HG02763 (cell line): Measurements from ENCODE around the gene LRP2.
A peak's percentile ranks its signal among the peaks of the same experiment; 100 is the strongest.
"Not testable (repeated sequence)": the region's sequence is repeated elsewhere in the genome, so short reads cannot be mapped to it uniquely, and the experiment has no call there.

Experiments
- ATAC-seq: cut with Tn5 transposase; IDR thresholded peaks from one replicate; pipeline ENCODE4 v1.9.1; 2021; ENCODE audit warnings: mild to moderate bottlenecking, moderate library complexity; ENCODE audit not compliant: unreplicated experiment

LRP2 gene

DNA sequence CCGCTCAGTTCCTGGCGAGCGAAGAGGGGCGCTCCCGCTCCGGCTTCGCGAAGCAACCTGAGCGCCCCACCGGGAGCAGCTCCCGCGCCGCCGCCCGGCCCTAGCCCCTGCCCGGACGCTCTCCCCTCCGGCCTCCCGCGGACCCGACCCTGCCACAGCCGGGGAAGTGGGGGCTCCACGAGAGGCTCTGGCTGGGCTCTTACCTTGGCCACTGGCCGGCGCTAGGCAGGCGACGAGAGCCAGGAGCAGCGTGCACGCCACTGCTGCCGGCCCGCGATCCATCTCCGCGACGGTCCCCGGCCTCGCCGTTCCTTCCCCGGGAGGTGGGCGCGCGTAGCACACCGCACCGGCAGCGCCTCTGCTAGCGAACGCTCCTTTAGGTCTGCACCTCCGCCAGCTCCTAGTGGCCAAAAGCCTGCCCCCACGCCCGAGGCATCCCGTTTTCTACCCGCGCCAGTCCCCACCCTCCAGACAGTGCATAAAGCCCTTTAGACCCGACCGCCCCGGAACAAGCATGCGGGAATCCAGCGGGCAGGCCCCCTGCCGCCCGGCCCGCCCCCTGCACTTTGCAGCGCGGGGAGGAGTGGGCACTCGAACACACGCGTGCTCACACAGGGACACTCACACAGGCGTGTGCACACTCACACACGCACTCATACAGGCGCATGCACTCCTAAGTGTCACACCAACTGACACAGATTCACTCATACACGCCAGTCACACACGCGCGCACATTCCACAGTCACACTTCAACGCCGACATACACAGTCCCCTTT is at the start of gene LRP2:
TSS of gene LRP2 (minus strand) at position 417 of the 776 bp plus-strand sequence. CDS start at position 282, 135 bp downstream.
- no peak for ATAC-seq

DNA sequence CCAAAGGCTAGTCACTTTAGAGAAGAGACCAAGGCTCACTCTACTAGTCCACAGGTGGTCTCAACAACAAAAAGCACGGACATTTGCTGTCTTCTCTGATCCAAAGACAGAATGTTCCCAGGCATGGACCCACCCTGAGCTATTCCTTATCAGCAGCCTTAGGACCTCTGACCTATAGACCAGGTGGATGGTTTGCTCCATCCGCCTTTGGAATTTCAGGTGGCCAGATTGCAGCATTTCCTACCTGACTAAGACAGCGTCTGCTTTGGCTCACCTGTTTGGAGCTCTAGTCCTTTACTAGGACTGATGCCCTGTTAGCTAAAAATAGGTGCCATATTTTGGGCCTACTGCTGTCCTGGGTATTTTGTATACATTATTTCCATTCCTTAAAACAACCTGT is 44.6 kb upstream of the LRP2 start:
- no peak for ATAC-seq

DNA sequence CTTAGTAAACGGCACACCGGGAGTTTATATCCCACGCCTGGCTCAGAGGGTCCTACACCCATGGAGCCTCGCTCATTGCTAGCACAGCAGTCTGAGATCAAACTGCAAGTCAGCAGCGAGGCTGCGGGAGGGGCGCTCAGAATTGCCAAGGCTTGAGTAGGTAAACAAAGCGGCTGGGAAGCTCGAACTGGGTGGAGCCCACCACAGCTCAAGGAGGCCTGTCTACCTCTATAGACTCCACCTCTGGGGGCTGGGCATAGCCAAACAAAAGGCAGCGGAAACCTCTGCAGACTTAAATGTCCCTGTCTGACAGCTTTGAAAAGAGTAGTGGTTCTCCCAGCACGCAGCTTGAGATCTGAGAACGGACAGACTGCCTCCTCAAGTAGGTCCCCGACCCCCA is 37.2 kb upstream of the LRP2 start:
- not testable (repeated sequence) for ATAC-seq

DNA sequence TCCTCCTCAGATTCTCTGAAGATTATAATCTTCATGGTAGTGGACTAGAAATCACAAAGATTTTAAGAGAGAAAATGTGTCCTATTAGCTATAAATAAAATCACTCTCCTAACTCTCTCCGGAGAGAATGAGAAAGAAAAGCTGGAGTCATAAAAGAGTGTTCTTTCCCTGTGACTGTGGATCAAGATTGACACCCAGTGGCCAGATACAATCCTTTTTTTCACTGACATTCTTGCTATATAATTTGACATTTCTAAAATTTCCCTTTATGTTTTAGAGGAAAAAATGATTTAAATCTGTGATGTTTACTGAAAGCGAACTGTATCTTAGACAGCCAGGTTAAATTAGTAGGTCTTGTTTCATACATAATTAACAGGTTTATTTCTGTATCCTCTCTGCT is 35.4 kb upstream of the LRP2 start:
- no peak for ATAC-seq

DNA sequence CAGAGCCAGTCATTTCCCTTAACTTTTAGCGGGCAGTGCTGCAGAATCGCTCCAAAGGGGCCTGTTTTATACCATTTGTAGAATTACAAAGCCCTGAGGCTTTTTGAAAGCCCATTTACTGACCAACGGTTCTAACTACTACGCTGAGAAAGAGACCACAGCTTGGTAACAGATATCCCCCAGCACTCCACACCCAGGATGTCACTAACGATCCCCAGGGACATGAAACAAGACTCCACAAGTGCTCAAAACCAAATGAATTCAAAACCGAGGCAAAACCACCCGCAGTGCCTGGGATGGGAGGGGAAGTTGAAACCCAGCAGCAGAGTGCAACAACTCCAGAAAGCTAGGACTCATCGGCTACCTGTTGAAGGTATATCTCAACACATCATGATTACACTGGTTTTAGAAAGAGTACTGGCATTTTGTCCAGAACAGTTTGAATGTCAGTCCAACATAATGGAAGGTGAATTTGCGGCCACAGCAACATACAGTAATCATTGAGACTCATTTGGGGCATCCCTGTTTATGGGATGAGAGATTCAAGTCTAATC is 33.6 kb upstream of the LRP2 start:
- no peak for ATAC-seq

DNA sequence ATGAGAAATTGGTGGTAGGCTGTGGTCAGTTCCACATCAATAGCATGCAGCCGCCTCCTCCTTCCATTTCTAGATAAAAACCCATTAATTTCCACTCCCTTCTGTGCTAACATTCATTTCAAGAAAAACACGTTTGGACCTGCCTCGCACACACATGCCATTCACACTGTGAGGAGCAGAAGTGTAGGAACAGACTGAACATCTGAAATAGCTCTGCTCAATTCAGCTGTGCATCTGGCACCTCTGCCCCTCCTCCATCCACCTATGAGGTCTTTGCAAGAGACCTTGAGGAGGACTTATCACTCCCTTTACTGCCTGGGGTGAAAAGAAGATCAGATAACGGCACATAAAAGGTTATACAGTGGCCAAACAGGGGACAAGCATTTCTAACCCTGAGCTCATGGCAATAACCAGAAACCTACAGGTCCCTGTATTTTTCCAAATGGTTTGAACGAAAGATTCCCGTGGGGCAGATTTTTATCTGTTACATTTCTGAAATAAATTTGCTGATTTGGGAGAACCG is 30.8 kb upstream of the LRP2 start:
- ATAC-seq: peak; percentile 40

DNA sequence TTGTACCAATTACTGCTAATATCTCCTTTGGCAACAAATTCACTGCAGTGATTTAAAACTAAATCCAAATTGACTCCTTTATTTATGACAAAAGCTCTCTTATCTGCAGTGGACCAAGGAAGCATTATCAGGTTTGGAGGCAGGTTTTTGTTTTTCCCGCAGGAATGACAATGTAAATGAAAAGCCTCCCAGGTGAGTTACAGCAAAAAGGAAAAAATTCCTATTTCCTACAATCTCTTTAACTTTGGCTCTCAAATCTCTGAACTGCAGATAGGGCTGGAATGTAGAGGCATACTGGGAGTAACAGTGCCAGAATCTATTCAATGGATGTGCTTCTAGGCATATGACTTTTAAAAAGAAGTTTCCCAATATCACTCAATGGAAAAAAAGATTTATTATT is 28.9 kb upstream of the LRP2 start:
- ATAC-seq: no peak

DNA sequence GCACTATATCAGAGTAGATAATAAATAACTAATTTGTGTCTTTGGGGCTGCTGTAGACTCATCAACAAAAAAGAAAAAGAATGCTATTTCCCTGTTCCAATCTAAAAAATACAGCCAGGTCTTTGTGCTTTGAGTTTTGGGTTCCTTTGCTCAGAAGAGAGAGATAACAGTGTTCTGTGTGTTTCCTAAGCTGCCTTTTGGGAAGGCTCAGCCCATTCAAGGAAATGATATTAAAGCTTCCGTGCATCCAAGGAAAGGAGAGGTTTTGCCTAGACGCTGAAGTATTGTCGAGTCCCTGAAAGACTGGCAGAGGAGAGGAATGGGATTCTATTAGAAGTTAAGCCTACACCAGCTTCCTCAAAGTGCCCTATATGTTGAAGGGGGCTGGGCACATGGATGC is 25.8 kb upstream of the LRP2 start:
- ATAC-seq: no peak

DNA sequence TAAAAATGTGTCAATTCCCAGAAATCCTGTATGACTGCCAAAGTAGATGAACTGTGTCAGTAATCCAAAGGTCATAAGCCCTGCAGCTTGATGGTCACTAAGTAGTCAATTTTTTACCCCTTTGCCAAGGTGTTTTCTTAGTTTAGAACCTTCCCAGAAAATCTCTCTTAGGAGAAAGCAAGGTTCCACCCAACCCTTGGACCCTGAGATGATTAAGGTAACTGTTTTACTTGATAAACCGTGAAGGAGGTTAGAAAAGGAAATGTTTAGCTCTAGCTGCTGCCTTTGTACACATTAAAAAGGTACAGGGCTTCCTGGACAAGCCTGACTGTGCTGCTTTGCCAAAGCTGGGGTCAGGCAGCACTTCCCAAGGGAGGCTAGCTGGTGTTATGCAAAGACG is 24.4 kb upstream of the LRP2 start:
- no peak for ATAC-seq

DNA sequence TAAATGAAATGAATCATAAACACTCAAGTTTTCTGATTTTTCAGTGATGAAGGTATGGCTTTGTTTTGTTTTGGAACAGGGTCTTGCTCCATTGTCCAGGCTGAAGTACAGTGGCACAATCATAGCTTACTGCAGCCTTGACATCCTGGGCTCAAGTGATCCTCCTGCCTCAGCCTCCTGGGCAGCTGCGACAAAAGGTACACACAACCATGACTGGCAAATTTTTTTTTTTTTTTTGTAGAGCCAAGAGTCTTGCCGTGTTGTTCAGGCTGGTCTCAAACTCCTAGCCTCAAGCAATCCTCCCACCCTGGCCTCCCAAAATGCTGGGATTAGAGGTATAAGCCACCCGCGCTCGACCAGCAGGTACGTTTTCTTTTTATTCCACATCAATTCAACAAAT is 22.5 kb upstream of the LRP2 start:
- no peak for ATAC-seq

DNA sequence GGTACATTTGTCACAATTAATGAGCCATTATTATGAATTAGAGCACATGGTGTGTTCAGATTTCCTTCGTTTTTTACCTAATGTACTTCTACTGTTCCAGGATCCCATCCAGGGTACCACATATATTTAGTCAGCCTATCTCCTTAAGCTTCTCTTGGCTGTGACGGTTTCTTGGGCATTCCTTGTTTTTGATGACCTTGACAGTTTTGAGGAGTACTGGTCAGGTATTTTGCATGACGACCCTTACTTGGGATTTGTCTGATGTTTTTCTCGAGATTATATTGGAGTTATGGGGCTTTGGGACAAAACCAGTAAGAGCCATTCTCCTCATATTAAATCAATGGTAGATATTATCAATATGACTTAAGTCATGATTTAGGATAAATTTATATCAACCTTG is 10.2 kb upstream of the LRP2 start:
- ATAC-seq: no peak

DNA sequence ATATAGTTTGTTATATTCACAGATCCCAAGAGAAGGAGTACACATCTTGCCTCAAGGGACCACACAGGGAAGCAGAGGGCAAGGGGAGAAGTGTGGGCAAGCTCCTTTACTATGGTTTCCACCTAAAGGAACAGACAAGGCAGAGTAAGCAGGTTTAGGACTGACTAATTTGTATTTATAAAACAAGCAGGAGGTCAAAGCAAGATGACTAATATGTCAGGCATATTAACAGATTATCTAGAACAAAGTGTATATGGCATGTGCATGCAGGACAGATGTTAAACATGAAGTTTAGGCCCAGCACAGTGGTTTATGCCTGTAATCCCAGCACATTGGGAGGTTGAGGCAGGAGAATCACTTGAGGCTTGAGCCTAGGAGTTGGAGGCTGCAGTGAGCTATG is 3.7 kb upstream of the LRP2 start:
- no peak for ATAC-seq

DNA sequence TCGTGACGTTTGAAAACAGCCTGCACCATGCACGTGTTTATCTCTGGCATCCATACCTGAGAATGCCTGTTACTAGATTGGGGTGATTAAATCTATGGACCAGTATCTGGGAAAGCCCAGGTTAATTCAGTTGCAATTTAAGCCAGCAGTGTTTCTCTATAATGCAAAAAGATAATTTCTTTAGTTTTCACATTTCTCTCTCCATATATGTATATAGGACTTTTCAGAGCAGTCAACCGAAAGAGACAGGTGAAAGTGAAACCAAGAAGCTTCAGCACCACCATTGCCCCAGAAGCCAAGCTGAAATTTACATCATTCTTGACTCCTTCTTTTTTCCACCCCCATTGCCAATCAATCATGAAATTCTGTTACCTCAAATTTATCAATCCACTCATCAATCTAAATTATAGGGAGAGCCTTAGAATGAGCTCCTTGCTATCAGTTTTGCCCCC is 2.7 kb upstream of the LRP2 start:
- ATAC-seq: peak; percentile 70

DNA sequence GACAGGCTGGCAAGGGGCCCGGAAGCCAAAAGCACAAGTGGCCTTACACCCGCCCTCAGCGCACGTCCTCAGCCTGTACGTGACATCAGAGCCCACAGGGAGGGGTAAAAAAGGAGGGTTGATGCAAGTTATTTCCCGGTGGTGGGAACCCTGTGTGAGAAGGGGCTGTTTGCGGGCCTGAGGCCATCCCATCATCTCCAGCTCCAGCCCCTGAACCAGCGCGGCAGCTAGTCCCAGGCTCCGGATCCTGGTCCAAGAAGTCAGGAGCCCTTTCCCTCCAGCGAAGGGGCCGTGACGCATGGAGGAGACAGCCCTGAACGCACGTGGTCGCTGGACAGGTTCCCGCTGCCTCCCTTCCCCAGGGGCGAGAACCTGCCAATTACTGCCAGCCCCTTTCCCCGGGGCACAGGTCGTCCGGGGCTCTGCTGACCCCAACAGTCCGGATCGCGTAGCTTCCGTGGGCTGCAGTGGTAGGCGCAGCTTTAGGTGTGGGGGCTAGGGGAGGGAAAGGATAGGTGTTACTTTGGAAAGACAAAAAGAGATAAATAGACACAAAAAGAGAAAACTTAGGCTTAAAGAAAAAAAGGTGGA is 1.3 kb upstream of the LRP2 start:
- ATAC-seq: no peak

DNA sequence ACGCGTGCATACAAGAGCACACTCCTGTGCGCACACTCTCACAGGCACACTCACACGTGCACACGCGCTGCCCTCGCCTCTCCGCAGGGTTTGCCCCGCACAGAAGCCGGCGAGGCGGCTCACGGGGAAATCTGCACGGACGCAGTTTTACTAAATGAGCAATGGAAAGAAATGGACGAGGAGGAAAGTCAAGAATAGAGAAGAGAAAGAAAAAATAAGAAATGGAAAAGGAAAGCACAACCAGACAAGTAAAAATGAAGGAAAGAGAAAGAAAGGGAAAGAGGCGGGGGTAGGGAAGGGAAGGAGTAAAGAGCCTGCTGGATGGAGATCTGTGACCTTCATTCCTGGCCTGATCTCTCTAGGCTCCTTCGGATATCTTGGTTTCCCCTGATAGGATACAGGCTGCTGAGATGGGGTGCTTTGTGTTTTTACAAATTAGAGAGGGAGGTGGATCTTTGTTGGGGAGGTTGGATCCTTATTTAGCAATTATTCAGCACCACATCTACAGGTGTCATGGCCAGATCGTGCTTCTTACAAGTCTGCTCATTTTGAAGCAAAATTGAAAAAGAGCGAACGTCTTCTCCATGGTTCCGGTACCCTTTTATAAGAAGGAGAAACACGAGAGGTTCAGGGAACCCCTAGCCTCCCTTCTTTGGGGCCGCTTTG is 693 bp upstream of the LRP2 start:
- no peak for ATAC-seq

DNA sequence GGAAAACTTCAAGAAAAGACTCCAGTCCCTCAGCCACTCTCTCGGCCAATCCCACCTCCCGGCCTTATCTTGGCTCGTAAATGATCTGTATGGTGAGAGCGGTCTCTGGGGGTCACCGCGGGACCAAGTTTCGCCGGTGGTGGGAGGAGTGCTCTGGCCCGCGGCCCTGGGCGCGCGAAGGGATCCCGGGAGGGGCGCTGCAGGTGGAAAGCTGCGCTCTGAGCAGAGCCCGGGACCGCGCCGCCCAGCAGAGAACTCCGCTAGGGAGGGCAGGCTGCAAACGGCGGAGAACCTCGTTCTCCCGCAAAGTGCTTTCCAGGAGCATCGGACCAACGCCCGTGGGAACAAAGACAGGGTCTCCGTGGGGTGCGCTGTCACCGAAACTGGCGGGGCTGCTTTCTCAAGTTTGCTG is 622 bp downstream of the LRP2 start:
- ATAC-seq: no peak

DNA sequence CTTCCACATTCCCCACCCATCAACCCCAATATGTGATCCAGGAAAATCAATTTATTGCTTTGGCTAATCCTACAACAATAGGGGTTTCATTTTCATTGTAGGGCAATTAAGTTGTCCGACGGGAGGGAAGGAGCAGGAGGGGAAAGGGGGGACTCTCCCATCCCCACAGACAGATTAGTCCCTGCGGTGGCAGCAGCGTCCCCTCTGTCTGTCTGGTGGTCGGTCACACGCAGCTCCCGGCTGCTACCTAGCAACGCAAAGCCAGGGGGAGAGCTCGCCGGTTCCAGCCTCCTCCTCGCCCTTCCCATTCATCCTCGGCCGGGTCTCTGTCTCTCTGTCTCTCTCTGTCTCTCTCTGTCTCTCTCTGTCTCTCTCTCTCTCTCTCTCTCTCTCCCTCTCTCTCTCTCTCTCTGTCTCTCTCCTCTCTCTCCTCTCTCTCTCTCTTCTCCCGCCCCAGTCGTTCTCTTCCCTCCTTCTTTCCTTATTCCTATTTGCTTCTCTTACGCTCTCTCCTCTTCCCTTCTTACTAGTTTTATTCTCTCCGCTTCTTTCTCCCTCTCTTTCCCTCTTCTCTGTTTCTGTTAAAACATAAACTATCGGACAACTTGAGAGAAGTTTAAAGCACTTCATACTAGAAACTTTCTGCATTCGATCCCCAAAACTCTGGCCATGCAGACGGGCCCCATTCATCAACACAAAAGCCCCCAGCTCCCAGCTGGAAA is 1.2 kb downstream of the LRP2 start:
- ATAC-seq: no peak

DNA sequence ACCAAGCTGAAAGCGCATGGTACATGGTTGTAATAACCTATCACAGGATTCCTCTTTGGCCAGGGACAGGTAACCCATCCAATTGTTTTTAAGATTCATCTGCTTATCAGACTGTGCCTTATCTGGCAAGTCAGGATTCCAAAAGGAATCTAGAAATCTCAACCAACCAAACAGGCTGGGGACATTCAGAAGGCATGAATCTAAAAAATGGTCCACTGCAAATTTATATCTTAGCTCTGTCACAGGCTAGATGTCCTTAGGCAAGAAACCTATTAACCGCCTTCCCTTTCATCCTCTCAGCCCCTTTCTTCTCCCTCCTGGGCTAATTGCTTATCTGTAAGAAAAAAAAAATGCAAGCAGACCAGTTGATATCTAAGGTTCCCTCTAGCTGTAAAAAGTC is 4.3 kb downstream of the LRP2 start:
- no peak for ATAC-seq

DNA sequence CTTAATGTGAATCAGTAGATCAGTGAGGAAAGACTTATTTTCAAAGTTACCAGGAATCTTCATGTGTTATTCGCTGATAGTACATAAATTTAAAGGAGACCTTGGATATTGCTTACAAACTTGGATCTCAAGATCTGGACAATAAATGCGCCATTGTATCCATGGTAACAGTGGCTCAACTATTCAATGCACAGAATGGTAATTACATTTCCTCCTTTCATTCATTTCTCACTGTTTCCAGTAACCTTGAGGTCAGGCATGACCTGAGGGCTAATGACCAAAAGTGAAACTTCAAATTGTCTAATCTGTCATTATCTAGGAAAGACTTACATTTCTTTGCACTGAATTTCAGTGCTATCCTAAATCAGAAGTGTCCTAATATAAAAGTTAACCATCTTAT is 8.1 kb downstream of the LRP2 start:
- no peak for ATAC-seq

DNA sequence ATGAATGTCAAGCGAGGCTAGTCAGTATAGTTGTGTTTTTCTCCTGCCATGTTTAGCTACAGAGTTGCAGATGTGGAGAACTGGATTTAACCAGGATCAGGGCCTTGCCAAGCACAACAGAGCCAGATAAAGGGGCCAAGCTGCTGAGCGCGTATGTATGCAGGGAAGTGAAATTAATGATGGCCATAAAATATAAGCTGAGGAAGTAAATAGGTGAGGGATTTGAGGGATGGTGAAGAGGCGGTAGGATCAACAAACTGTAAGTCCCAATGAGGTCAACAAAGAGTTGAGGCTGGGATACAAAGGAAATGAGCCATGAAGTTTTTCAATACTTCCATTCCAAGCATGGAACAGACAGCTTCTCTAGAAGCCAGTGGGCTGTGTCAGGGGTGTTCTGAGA is 10.6 kb downstream of the LRP2 start:
- no peak for ATAC-seq

DNA sequence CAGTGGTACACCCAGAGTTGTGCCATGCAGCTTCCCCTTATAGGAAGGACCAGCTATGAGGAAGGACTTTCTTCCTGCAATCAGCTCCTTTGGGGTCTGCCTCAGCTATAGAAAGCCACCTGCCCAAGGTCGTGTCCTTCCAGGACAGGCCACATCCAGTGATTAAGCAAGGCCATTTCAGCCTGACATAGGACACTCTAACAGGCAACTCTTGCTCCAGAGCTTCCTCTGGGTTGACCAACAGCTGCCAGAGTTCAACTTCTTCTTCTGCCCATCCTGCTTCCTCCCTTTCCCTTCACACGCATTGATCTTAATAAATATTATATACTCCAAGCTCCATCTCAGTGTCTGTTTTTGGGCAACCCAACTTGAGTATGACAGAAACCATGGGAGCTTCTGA is 12.8 kb downstream of the LRP2 start:
- ATAC-seq: no peak
